ENCODE measurements around the gene CHAT.

CHAT gene

DNA sequence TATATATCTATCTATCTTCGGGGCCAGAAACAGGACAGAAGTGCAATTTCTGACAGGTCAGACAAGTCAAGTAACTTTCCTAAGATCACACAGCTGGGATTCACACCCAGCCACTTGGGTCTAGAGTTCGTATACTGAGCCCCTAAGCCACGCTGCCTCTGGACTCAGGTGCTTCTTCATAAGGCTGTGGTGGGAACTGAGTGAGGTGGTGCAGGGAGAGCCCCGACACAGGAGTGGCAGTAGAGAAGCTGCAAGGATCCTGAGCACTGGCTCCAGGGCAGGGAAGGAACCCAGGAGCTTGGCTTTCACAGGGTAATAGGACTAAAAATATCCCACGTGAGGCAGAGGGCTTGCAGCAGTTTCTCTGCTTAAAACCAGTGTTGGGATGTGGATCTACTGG, 99.4 kb downstream of the CHAT start:
- H3K27ac ChIP-seq (replicated peaks), result no peak overlapping the region
- TF ChIP-seq POLR2AphosphoS5 (IDR thresholded peaks at IDR 0.05; ENCODE audit: low read depth) (no peak), GABPA (IDR thresholded peaks at IDR 0.05; ENCODE audit: low read depth) (no peak), SPI1 (IDR thresholded peaks at IDR 0.05; ENCODE audit: borderline replicate concordance, low read depth) (no peak)
- TF ChIP-seq, protein P1, sequence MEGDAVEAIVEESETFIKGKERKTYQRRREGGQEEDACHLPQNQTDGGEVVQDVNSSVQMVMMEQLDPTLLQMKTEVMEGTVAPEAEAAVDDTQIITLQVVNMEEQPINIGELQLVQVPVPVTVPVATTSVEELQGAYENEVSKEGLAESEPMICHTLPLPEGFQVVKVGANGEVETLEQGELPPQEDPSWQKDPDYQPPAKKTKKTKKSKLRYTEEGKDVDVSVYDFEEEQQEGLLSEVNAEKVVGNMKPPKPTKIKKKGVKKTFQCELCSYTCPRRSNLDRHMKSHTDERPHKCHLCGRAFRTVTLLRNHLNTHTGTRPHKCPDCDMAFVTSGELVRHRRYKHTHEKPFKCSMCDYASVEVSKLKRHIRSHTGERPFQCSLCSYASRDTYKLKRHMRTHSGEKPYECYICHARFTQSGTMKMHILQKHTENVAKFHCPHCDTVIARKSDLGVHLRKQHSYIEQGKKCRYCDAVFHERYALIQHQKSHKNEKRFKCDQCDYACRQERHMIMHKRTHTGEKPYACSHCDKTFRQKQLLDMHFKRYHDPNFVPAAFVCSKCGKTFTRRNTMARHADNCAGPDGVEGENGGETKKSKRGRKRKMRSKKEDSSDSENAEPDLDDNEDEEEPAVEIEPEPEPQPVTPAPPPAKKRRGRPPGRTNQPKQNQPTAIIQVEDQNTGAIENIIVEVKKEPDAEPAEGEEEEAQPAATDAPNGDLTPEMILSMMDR (IDR thresholded peaks at IDR 0.05; ENCODE audit: insufficient read depth, low read length), result no peak
- TF ChIP-seq, protein P2, sequence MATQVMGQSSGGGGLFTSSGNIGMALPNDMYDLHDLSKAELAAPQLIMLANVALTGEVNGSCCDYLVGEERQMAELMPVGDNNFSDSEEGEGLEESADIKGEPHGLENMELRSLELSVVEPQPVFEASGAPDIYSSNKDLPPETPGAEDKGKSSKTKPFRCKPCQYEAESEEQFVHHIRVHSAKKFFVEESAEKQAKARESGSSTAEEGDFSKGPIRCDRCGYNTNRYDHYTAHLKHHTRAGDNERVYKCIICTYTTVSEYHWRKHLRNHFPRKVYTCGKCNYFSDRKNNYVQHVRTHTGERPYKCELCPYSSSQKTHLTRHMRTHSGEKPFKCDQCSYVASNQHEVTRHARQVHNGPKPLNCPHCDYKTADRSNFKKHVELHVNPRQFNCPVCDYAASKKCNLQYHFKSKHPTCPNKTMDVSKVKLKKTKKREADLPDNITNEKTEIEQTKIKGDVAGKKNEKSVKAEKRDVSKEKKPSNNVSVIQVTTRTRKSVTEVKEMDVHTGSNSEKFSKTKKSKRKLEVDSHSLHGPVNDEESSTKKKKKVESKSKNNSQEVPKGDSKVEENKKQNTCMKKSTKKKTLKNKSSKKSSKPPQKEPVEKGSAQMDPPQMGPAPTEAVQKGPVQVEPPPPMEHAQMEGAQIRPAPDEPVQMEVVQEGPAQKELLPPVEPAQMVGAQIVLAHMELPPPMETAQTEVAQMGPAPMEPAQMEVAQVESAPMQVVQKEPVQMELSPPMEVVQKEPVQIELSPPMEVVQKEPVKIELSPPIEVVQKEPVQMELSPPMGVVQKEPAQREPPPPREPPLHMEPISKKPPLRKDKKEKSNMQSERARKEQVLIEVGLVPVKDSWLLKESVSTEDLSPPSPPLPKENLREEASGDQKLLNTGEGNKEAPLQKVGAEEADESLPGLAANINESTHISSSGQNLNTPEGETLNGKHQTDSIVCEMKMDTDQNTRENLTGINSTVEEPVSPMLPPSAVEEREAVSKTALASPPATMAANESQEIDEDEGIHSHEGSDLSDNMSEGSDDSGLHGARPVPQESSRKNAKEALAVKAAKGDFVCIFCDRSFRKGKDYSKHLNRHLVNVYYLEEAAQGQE (IDR thresholded peaks at IDR 0.05; ENCODE audit: insufficient replicate concordance, low read depth), result no peak
- H3K4me3 ChIP-seq (replicated peaks; ENCODE audit: insufficient read depth, low read length), result no peak overlapping the region
- H3K27me3 ChIP-seq (ENCODE audit: insufficient read depth, poor library complexity, severe bottlenecking), result no peaks in the 10 kb centered on the region
- DNase-seq (ENCODE audit: low read depth in 1 of 2, low spot score in 1 of 2), result no peak

Data from HL-60 (cell line).